ENCODE data around the gene ARTN.

ARTN gene

GRCh38 chr1:43968348-43968948 is 34.8 kb downstream of the ARTN start:
- in situ Hi-C loops (cut with HindIII; ENCODE audit: low sequenced_read_pairs): no loop called here

- in situ Hi-C loops (cut with HindIII; ENCODE audit: low sequenced_read_pairs): no loop called here
Measured at GRCh38 chr1:43969416-43969745, 35.8 kb downstream of the ARTN start.

GRCh38 chr1:43969746-43970466 is 36.3 kb downstream of the ARTN start, which contains the start of gene DPH2:
Gene DPH2, plus strand, starts transcription at chr1:43970010. Its CDS starts 166 bp downstream, at chr1:43970176.
- in situ Hi-C loops (cut with HindIII; ENCODE audit: low sequenced_read_pairs): loop anchor here (5.0 kb wide), 2 partner anchors 33 to 57 kb away; no protein-coding TSS in a partner anchor

- in situ Hi-C loops (cut with HindIII; ENCODE audit: low sequenced_read_pairs): loop anchor here (5.0 kb wide), 2 partner anchors 33 to 57 kb away; no protein-coding TSS in a partner anchor
Measured at GRCh38 chr1:43970502-43970901, 36.9 kb downstream of the ARTN start.

- in situ Hi-C loops (cut with HindIII; ENCODE audit: low sequenced_read_pairs): loop anchor here (5.0 kb wide), 2 partner anchors 34 to 56 kb away; no protein-coding TSS in a partner anchor
Measured at GRCh38 chr1:43970911-43971310, 37.3 kb downstream of the ARTN start.

- in situ Hi-C loops (cut with HindIII; ENCODE audit: low sequenced_read_pairs): loop anchor here (5.0 kb wide), 2 partner anchors 34 to 56 kb away; no protein-coding TSS in a partner anchor
Measured at GRCh38 chr1:43971336-43971980, 37.9 kb downstream of the ARTN start.

GRCh38 chr1:43973981-43974442 is 40.4 kb downstream of the ARTN start:
- in situ Hi-C loops (cut with HindIII; ENCODE audit: low sequenced_read_pairs): loop anchor here (5.0 kb wide), 2 partner anchors 37 to 53 kb away; no protein-coding TSS in a partner anchor

GRCh38 chr1:43974443-43975248 is 41.0 kb downstream of the ARTN start, which contains the start of gene ATP6V0B:
Gene ATP6V0B, plus strand, starts transcription at chr1:43974960. Its CDS starts 81 bp downstream, at chr1:43975041.
- in situ Hi-C loops (cut with HindIII; ENCODE audit: low sequenced_read_pairs): loop anchor here (5.0 kb wide), 2 partner anchors 37 to 53 kb away; no protein-coding TSS in a partner anchor

GRCh38 chr1:43975249-43975961 is 41.8 kb downstream of the ARTN start:
- in situ Hi-C loops (cut with HindIII; ENCODE audit: low sequenced_read_pairs): no loop called here

- in situ Hi-C loops (cut with HindIII; ENCODE audit: low sequenced_read_pairs): no loop called here
Measured at GRCh38 chr1:43976045-43976444, 42.4 kb downstream of the ARTN start.

GRCh38 chr1:43976890-43977289 is 43.3 kb downstream of the ARTN start:
- in situ Hi-C loops (cut with HindIII; ENCODE audit: low sequenced_read_pairs): no loop called here

GRCh38 chr1:43977376-43978263 is 44.0 kb downstream of the ARTN start:
- in situ Hi-C loops (cut with HindIII; ENCODE audit: low sequenced_read_pairs): no loop called here

GRCh38 chr1:43978264-43978550 is 44.6 kb downstream of the ARTN start:
- in situ Hi-C loops (cut with HindIII; ENCODE audit: low sequenced_read_pairs): no loop called here

- in situ Hi-C loops (cut with HindIII; ENCODE audit: low sequenced_read_pairs): no loop called here
Measured at GRCh38 chr1:43978551-43979260, 45.1 kb downstream of the ARTN start, which contains the start of gene B4GALT2. Gene B4GALT2, plus strand, starts transcription at chr1:43979210. Its CDS starts 1,951 bp downstream, at chr1:43981161.

- in situ Hi-C loops (cut with HindIII; ENCODE audit: low sequenced_read_pairs): no loop called here
Measured at GRCh38 chr1:43979261-43979527, 45.6 kb downstream of the ARTN start.

GRCh38 chr1:43979528-43980254 is 46.1 kb downstream of the ARTN start:
- in situ Hi-C loops (cut with HindIII; ENCODE audit: low sequenced_read_pairs): no loop called here

- in situ Hi-C loops (cut with HindIII; ENCODE audit: low sequenced_read_pairs): no loop called here
Measured at GRCh38 chr1:43980255-43981134, 46.9 kb downstream of the ARTN start.
